Stimulated activated CD8-positive, alpha-beta memory T cell treated with anti-CD3 and anti-CD28 coated beads, Interleukin-7, amount 100 ng/mL, for 24 hours (primary cell): ENCODE data around the gene NKD2.

Experiments used
- DNase-seq: peaks from one replicate; pipeline ENCODE4 v3.0.0-alpha.2; 2020; ENCODE audit warnings: low read depth

NKD2 gene

GRCh38 chr5:1030801-1031271 lies 22.2 kb downstream of the NKD2 start:
- no peak for DNase-seq

DNA sequence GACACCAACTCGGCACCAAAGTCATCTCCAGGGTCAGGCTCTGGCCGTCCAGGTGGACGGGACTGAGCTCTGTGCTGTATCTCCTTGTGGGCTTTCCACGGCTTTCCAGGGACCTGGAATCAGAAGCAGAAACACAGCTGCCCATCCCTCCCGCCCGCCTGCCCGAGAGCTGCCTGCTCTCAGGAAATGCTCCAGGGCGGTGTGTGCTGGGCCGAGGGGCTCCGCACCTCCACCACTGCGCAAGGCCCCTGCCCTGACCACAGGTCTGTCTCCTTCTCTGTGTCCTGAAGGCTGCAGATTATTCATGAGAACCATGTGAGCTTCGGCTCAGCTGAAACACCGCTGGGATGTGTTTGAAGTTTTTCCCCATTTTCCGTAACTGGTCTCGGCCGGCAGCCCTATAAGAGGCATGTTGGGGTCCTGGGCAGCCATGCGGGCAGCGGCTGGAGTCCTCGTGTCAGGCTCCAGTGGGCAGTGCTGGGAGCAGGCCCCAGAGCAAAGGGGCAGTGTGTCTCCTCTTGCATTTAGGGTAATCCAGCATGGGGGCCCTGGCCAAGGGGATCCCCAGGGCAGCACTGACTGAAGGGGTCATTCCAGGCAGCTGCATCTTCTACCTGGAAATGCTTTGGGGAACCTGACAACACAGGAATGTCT lies 22.8 kb downstream of the NKD2 start:
- DNase-seq, result no peak

GRCh38 chr5:1032011-1032410 lies 23.4 kb downstream of the NKD2 start:
- no peak for DNase-seq

DNA sequence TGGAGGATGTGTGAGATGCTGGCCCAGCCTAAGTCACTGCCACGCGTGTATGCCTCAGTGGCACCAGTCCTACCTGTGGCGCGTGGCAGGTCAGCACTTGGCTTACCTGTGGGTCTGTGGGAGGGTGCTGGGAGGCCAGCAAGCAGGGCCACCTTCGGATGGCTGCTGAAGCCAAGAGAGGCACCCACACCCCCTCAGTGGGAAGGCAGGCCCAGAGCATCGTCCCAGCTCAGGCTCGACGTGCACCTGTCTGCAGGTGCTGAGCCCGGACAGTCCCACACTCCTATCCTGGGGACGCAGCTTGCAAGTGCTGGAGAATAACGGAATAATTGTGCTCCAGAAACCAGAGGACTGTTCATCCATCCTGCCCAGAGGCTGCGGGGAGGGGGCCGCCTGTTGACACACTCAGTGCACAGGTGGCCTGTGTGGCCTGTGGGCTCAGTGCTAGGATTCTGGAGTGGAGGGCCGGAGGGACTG lies 24.0 kb downstream of the NKD2 start:
- no peak for DNase-seq

DNA sequence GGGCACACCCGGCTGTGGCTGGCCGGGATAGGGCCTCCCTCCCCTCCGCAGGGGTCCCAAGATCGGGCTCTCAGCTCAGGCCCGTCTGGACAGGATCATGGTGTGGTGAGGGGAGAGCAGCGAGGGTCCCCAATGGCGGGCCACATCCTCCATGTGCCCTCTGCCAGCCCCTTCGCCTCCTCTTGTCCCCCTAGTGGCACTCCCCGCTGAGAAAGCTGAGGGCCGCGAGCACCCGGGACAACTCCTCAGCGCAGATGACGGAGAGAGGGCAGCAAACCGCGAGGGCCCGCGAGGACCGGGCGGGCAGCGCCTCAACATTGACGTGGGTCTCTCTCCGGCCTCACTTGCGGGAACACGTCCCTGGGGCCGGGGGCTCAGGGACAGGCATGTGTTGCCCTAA lies 24.6 kb downstream of the NKD2 start:
- no peak for DNase-seq

GRCh38 chr5:1033606-1034420 lies 25.2 kb downstream of the NKD2 start:
- no peak for DNase-seq

GRCh38 chr5:1034421-1034905 lies 25.9 kb downstream of the NKD2 start:
- no peak for DNase-seq

GRCh38 chr5:1034986-1035385 lies 26.4 kb downstream of the NKD2 start:
- DNase-seq, result no peak

DNA sequence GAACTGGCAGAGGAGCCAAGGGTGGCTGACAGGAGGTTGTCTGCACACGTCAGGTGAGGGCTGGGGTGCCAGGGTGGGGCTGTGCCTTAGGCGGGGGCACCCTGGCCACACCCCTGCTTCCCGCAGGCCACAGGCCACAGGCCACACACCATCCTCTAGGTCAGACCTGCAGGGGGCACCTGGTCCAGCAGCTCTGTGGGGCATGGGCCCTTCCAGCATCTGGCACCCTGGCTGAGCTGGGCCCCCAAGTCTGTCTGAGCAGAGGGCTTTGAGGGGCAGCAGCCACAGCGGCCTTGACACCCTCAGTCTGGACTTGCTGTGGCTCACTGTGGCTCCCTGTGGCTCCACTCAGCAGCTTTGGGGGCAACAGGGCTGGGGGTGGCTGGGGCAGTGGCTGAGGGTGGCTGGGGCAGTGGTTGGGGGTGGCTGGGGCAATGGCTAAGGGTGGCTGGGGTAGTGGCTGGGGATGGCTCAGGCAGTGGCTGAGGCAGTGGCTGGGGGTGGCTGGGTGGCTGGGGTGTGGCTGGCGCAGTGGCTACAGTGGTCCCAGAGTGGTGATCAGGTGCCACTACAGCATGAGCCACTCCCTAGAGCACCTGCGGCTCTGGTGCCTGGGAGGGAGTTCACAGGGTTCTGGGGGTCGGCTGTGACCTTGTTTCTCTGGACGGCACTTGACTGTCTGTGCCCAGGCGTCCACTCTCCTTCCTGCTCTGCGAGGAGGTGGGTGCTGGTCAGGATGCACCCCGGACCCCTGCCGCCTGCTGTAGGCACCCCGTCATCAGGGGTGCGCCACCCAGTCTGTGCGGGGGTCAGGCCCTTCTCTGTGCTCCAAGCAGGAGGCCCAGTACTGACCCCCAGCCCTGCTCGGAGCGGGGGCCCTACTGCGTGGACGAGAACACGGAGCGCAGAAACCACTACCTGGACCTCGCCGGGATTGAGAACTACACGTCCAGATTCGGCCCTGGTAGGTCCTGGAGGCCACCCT lies 27.1 kb downstream of the NKD2 start:
- DNase-seq, result no peak

DNA sequence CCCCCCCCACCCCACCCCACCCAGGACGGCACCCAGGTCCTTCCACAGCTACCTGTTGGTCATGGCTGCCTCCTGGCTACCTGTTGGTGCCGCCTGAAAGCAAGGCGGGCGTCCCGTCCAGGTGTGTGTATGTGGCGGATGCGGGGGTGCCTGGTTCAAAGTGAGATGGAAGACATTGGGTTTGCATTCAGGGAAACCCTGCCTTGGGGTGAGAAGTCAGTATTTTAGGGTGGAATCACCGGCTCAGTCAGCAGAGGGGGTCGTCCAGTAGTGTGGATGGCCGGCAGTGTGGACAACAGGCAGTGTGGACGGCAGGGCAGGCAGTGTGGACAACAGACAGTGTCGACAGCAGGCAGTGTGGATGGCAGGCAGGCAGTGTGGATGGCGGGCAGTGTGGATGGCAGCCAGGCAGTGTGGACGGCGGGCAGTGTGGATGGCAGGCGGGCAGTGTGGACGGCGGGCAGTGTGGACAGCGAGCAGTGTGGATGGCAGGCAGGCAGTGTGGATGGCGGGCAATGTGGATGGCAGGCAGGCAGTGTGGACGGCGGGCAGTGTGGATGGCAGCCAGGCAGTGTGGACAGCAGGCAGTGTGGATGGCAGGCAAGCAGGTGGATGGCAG lies 28.0 kb downstream of the NKD2 start:
- DNase-seq, result no peak

- no peak for DNase-seq
Measured at GRCh38 chr5:1037123-1037670, 28.6 kb downstream of the NKD2 start.

DNA sequence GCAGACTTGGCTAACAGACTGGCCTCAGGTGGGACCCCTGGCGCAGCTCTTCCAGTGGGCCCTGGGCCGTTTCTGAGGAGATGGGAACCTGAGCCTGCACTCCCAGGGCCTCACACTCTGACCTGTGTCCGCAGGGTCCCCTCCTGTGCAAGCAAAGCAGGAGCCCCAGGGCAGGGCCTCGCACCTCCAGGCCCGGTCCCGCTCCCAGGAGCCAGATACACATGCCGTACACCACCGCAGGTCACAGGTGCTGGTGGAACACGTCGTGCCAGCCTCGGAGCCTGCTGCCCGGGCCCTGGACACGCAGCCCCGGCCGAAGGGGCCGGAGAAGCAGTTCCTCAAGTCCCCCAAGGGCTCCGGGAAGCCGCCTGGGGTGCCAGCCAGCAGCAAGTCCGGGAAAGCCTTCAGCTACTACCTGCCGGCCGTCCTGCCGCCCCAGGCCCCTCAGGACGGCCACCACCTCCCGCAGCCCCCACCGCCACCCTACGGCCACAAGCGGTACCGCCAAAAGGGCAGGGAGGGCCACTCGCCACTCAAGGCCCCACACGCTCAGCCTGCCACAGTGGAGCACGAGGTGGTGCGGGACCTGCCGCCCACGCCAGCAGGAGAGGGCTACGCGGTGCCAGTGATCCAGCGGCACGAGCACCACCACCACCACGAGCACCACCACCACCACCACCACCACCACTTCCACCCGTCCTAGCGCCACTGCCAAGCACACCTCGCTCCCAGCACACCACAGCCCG lies 29.2 kb downstream of the NKD2 start:
- DNase-seq, result no peak

GRCh38 chr5:1038417-1039209 lies 30.0 kb downstream of the NKD2 start:
- no peak for DNase-seq

GRCh38 chr5:1039210-1039548 lies 30.6 kb downstream of the NKD2 start:
- no peak for DNase-seq

DNA sequence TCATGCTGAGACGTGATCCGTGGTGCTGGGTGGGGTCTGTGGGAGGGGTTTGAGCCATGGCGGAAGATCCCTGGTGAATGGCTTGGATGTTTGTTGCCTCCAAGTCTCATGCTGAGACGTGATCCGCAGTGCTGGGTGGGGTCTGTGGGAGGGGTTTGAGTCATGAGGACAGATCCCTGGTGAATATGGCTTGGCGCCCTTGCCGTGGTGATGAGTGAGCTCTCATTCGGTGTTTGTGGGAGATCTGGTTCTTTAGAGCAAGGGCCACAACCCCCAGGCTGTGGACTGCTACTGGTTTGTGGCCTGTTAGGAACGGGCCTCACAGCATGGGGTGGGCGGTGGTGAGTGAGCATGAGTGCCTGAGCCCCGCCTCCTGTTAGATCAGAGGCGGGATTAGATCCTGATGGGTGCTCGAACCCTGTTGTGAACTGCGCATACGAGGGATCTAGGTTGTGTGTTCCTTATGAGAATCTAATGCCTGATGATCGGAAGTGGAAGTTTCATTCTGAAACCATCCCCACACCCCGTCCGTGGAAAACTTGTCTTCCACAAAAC lies 31.2 kb downstream of the NKD2 start:
- no peak for DNase-seq

- DNase-seq, result no peak
Measured at GRCh38 chr5:1040571-1040970, 32.0 kb downstream of the NKD2 start.

DNA sequence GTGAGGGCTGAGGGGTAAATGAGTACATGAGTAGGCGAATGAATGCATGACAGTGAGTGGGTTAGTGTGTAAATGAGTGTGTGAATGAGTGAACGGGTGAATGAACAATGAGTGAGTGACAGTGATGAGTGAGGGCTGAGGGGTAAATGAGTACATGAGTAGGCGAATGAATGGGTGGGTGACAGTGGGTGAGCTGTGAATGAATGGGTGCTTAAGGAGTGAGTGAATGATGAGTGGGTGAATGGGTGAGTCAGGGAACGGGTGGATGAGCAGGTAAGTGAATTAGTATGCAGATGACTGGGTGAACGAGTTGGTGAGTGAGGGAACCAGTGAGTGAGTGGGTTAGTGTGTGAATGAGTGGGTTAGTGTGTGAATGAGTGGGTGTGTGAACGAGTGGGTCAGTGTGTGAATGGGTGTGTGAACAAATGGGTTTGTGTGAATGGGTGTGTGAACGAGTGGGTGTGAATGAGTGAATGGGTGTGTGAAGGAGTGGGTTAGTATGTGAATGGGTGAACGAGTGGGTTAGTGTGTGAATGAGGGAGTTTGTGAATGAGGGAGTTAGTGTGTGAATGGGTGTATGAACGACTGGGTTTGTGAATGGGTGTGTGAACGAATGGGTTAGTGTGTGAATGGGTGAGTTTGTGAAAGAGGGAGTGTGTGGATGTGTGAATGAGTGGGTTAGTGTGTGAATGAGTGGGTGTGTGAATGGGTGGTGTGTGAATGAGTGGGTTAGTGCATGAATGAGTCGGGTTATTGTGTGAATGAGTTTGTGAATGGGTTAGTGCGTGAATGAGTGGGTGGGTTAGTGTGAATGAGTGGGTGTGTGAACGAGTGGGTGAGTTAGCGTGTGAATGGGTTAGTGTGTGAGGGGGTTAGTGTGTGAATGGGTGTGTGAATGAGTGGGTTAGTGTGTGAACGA lies 32.9 kb downstream of the NKD2 start:
- DNase-seq, result no peak

GRCh38 chr5:1042626-1043025 lies 34.0 kb downstream of the NKD2 start:
- DNase-seq, result no peak
